ENCODE data around the gene TRABD.

TRABD gene

DNA sequence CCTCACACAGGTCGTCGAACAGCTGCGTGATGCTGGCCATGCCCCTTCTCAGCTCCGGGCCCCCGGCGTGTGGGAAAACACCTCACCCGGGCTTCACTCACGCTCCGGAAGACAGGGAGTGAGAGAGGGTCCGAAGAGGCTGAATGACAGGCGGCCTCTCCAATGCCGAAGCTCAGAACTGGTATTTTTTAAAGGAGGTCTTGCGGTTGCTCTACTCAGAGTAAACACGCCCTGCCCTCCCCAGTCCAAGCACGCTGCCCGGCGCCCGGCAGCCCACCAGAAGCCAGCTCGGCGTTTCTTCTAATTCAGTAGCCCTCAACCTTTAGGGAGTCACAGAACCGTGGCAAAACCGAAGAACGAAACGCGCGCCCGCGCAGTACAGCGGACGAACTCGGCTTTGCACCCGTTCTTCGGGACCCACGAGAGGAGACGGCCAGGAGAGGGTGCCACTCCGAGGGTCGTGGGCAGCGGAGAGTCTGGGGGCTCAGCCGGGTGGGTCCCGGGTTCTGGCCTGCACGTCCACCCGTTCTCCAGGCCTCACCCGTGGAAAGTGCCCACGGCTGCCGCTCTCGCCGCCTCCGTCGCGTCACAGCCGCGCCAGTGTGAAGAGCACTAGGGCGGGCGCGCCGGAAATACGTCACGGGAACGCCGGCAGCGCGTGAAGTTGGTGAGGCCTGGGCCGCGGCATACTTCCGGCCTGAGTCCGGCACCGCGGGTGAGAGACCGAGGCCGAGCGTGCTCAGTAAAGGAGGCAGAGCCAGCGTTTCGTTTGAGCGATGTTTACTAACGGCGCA is 58.9 kb downstream of the TRABD start, which contains the start of gene TUBGCP6:
TUBGCP6 (minus strand) TSS at position 604 of the 794 bp plus-strand sequence; CDS start at position 40, 564 bp downstream.
- in situ Hi-C loops (cut with MboI; ENCODE audit: low pct_unique_long_range_greater_than_20kb, low sequenced_read_pairs, unreplicated experiment): no loop called here

DNA sequence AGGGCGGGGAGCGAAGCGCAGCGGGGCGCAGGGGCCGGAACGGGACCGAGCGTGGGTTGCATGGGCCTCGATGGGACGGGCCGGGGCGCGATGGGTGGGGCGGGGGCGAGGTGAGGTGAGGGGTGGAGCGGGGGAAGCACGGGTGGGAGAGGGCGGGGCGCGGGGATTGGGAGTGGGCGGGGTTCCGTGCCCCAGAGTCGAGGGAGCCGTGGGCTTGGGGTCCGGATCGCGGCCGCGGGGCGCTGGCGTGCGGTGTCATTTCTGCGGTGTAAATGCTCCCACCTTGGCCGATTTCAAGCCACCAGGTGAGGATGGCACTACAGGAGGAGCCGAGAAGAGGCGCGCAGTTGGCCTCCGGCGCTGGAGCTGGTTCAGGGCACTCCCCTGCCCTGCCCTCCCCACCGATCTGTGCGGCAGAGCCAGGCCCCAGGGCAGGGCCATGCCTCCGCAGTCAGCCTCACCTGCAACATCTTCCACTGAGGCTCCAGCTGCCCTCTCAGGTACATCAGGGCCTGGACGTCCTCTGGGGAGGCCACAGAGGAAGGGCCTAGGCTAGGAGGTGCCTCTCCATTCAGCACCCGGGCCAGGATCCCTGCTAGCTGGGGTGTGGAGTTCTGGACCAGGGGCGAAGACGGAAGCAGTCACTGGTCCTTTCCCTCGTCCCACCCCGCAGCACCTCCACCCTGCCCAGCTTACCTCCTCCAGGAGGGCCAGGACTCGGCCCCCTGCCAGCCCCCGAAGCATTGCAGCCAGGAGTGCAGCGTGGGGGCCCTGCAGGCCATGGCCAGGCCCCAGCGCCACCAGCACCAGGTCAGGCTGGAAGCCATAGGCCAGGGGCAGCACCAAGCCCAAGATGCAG is 59.7 kb downstream of the TRABD start:
- no peak for DNase-seq (ENCODE audit: low spot score)
- TF ChIP-seq, protein P1, sequence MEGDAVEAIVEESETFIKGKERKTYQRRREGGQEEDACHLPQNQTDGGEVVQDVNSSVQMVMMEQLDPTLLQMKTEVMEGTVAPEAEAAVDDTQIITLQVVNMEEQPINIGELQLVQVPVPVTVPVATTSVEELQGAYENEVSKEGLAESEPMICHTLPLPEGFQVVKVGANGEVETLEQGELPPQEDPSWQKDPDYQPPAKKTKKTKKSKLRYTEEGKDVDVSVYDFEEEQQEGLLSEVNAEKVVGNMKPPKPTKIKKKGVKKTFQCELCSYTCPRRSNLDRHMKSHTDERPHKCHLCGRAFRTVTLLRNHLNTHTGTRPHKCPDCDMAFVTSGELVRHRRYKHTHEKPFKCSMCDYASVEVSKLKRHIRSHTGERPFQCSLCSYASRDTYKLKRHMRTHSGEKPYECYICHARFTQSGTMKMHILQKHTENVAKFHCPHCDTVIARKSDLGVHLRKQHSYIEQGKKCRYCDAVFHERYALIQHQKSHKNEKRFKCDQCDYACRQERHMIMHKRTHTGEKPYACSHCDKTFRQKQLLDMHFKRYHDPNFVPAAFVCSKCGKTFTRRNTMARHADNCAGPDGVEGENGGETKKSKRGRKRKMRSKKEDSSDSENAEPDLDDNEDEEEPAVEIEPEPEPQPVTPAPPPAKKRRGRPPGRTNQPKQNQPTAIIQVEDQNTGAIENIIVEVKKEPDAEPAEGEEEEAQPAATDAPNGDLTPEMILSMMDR (IDR thresholded peaks at IDR 0.05; ENCODE audit: extremely low read depth, insufficient read depth, missing control alignments): no peak
- in situ Hi-C loops (cut with MboI; ENCODE audit: low pct_unique_long_range_greater_than_20kb, low sequenced_read_pairs, unreplicated experiment): no loop called here

More for the DNA sequence above, 58.9 kb downstream of the TRABD start, which contains the start of gene TUBGCP6:
- peak; percentile 95 for DNase-seq (ENCODE audit: low spot score)
- TF ChIP-seq, protein P1 (IDR thresholded peaks at IDR 0.05; ENCODE audit: extremely low read depth, insufficient read depth, missing control alignments): no peak

DNA sequence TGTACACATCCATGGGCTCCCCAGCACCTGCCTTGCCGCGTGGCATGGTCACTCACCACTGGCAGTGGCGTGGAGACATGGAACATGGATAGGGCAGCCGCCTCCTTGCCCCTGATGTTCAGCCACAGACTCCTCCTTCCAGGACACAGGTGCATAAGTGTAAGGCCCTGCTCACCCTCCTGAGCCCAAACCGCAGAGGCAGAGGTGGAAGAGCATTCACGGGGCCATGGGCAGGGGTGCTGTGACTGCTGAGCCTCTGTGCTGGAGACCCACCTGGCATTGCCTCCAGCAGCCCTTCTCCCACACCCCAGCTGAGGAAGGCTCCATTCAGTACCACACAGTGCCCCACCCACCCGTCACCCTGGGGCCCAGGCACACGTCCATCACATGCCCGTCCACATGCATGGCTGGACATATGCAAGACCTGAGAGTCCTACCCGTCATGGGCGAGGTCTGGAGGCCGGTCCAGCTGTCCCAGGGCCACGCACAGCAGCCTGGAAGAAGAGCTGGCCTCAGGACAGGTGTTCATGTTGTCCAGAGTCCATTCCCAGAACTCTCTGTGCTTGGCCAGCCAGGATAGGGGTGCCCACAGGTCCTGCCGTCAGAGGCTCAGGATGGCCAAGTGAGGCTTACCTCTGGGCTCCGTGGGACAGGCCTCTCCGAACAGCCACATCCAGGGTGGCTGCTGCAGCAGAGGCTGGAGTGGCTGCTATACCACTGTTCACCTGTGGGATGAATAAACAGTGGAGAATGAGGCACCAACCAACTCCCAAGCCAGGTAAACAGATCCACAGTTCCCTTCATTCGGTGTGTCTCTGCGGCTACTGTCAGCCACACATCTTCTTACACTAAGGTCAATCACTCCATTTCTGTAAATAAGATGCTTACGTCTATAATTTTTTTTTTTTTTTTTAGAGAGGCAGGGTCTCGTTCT is 60.8 kb downstream of the TRABD start:
- TF ChIP-seq, protein P1 (IDR thresholded peaks at IDR 0.05; ENCODE audit: extremely low read depth, insufficient read depth, missing control alignments): no peak
- DNase-seq (ENCODE audit: low spot score): no peak
- in situ Hi-C loops (cut with MboI; ENCODE audit: low pct_unique_long_range_greater_than_20kb, low sequenced_read_pairs, unreplicated experiment): no loop called here

DNA sequence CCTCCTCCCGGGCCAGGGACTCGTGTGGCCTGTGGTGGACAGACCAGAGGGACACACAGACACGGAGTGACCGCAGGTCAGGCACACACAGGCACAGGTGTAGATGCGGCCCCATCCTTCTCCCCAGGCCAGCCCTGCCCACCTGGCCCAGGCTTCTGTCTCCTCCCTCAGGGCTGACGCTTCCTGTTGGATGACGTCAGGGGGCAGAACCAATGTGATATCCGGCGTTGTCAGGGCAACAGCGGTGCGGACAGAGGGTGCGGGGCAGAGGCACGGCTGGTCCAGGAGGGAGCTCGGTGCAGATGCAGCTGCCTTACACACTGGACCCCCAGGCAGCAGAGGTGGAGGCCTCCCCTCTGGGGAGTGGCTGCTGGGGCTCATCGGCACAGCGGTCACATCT is 62.0 kb downstream of the TRABD start:
- in situ Hi-C loops (cut with MboI; ENCODE audit: low pct_unique_long_range_greater_than_20kb, low sequenced_read_pairs, unreplicated experiment): no loop called here
- TF ChIP-seq, protein P1 (IDR thresholded peaks at IDR 0.05; ENCODE audit: extremely low read depth, insufficient read depth, missing control alignments): no peak
- DNase-seq (ENCODE audit: low spot score): no peak

DNA sequence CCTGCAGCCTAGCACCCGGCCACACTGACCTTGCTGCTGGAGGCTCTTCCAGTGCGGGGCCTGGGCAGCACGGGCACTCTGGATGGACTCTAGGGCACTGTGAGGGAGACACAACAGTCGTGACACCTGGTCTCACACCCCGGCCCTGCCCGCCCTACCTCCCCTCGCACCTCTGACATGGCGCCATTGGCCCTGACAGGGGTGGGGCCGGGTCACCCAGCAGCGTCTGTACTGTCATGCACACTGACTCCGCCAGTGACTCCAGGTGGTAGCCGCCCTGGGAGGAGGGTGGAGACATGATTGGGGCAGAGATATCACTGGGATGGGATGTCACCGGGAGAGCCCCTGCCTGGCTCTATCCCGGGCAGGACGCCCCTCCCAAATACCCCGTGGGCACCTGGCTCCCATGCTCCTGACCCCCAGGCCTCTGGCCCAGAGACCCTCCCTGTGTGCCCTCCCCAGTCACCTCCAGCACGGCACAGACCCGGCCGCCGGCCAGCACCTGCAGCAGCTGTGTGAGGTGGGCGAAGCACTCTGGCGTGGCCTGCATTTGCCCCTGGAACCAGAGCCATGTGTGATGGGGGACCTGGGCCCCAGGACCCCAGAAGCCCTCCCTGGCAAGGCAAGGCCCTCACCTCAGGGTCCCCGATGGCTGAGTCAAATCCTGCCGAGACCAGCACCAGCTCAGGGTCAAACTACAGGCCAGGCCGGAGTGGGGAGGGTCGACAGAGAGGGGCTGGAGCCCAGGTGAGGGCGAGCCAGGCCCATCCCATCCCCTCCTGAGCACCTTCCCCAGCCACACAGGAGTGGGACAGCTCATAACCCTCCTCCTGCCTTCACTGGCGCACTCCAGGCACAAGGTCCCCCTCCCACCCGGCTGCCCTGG is 62.7 kb downstream of the TRABD start:
- in situ Hi-C loops (cut with MboI; ENCODE audit: low pct_unique_long_range_greater_than_20kb, low sequenced_read_pairs, unreplicated experiment): no loop called here
- no peak for DNase-seq (ENCODE audit: low spot score)
- TF ChIP-seq, protein P1 (IDR thresholded peaks at IDR 0.05; ENCODE audit: extremely low read depth, insufficient read depth, missing control alignments): no peak
